Activated B cell treated with CpG ODN at 0.5 μM for 24 hours (primary cell): ENCODE measurements around the gene LRRC28. TPM values are rescaled to one million over a fixed set of nuclear protein-coding genes. Genes with fewer than 3 reads are reported as not detected.

Experiments
- ATAC-seq: fragments of 200-7000 bp; cut with Tn5 transposase; one replicate; pipeline ENCODE4 v1.10.0; 2021; ENCODE audit warnings: low read depth, mild to moderate bottlenecking, moderate library complexity
- CTCF ChIA-PET: fragments of 350-600 bp; sonication (Branson Sonifier 250); formaldehyde crosslinking; loops from one replicate; lab custom pipeline; 2021; ENCODE audit warnings: antibody characterized with exemption; lab: Charles Lee
- POLR2A ChIA-PET: fragments of 350-600 bp; sonication (Branson Sonifier 250); formaldehyde crosslinking; loops from one replicate; lab custom pipeline; 2021; ENCODE audit warnings: antibody characterized with exemption; lab: Charles Lee
- DNase-seq: peaks from one replicate; pipeline ENCODE4 v3.0.0; 2022
- H3K27ac Mint-ChIP-seq: one replicate; pipeline ENCODE4 v1.8.0; 2020; ENCODE audit warnings: mixed read lengths
- H3K27me3 Mint-ChIP-seq: one replicate; pipeline ENCODE4 v1.8.0; 2021; ENCODE audit warnings: mixed read lengths
- H3K36me3 Mint-ChIP-seq: one replicate; pipeline ENCODE4 v1.8.0; 2021; ENCODE audit warnings: low read depth, mixed read lengths
- H3K4me1 Mint-ChIP-seq: one replicate; pipeline ENCODE4 v1.8.0; 2021; ENCODE audit warnings: mixed read lengths
- H3K4me3 Mint-ChIP-seq: one replicate; pipeline ENCODE4 v1.8.0; 2020; ENCODE audit warnings: mild to moderate bottlenecking, mixed read lengths
- H3K9me3 Mint-ChIP-seq: one replicate; pipeline ENCODE4 v1.8.0; 2020; ENCODE audit warnings: mixed read lengths
- CTCF ChIP-seq: fragments of 200-600 bp; IDR thresholded peaks from one replicate; pipeline ENCODE4 v1.8.0; 2022; ENCODE audit warnings: antibody characterized with exemption, mild to moderate bottlenecking
- intact Hi-C: fragments of 100-400 bp; cut with micrococcal nuclease; formaldehyde crosslinking; loops from one replicate; pipeline ENCODE4 v1.15.1; 2024
- total RNA-seq: library from RNA; stranded (reverse); gene quantifications from 2 replicates; pipeline ENCODE4 v1.2.3, GENCODE V29; 2022

LRRC28 gene
- total RNA-seq, 1 donor from 2014 or later = 21.2 TPM

DNA sequence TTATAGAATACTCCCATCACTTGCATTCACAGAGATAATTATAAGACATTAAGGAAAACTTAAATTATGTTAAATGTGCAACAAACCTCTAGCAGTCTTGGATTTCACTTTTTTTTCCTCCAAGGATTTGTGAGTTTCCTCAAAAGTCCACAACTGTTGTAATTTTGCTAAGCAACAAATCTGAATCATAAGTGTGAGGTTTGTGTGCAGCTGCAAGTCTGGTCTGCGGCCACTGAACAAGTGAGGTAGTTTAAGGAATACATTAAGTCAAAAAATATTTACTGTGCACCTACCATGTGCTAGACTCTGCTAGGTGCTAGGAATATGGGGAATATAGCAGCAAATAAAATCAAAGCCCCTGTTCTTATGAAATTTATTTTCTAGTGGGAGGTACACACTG lies 70.2 kb downstream of the LRRC28 start:
- Mint-ChIP-seq H3K27me3 (no peaks in the 10 kb centered on the region), H3K9me3 (no peaks in the 10 kb centered on the region), H3K27ac (no peak overlapping the region), H3K4me3 (no peak overlapping the region), H3K4me1 (peaks cover 30% of the 10 kb centered on the region), H3K36me3 (no peaks in the 10 kb centered on the region)
- POLR2A ChIA-PET = no interaction called here
- CTCF ChIA-PET = no interaction called here
- ATAC-seq (no peak), DNase-seq (no peak)
- intact Hi-C loops = loop anchor here (5.0 kb wide), 1 partner anchor 36 kb away; no protein-coding TSS in a partner anchor
- TF ChIP-seq CTCF = no peak

GRCh38 chr15:99322643-99323405 lies 71.5 kb downstream of the LRRC28 start:
- no peaks in the 10 kb centered on the region for H3K27me3 Mint-ChIP-seq
- intact Hi-C loops = loop anchor here (5.0 kb wide), 1 partner anchor 34 kb away; no protein-coding TSS in a partner anchor
- H3K36me3 Mint-ChIP-seq = no peaks in the 10 kb centered on the region
- DNase-seq = no peak
- no peak overlapping the region for H3K27ac Mint-ChIP-seq
- H3K4me3 Mint-ChIP-seq = no peak overlapping the region
- H3K9me3 Mint-ChIP-seq = no peaks in the 10 kb centered on the region
- TF ChIP-seq CTCF = no peak
- ATAC-seq = no peak
- peaks cover 32% of the 10 kb centered on the region for H3K4me1 Mint-ChIP-seq
- ChIA-PET CTCF (no interaction called here), POLR2A (no interaction called here)

GRCh38 chr15:99324082-99324620 lies 72.9 kb downstream of the LRRC28 start:
- Mint-ChIP-seq H3K36me3 (no peaks in the 10 kb centered on the region), H3K27ac (peak overlapping the region; percentile 61), H3K4me3 (peak overlapping the region; percentile 24), H3K4me1 (peaks cover 32% of the 10 kb centered on the region), H3K27me3 (no peaks in the 10 kb centered on the region), H3K9me3 (no peaks in the 10 kb centered on the region)
- DNase-seq (no peak), ATAC-seq (peak; percentile 91)
- intact Hi-C loops = loop anchor here (5.0 kb wide), 1 partner anchor 33 kb away; no protein-coding TSS in a partner anchor
- CTCF ChIA-PET = interaction anchor here (0.7 kb wide), 1 partner anchor 380 kb away, joined by 3 read pairs; no protein-coding TSS in a partner anchor
- POLR2A ChIA-PET = interaction anchor here (0.9 to 1.9 kb wide), 4 partner anchors 74 to 409 kb away, joined by 3 to 6 read pairs (median 4); partner anchors contain the start of genes LRRC28 and LYSMD4
- TF ChIP-seq CTCF = no peak

- no peaks in the 10 kb centered on the region for H3K9me3 Mint-ChIP-seq
- CTCF ChIA-PET = no interaction called here
- no peak for TF ChIP-seq CTCF
- H3K4me1 Mint-ChIP-seq = peaks cover 32% of the 10 kb centered on the region
- no peaks in the 10 kb centered on the region for H3K36me3 Mint-ChIP-seq
- intact Hi-C loops = loop anchor here (5.0 kb wide), 1 partner anchor 33 kb away; no protein-coding TSS in a partner anchor
- DNase-seq = no peak
- no peaks in the 10 kb centered on the region for H3K27me3 Mint-ChIP-seq
- POLR2A ChIA-PET = interaction anchor here (0.9 to 1.9 kb wide), 4 partner anchors 74 to 409 kb away, joined by 3 to 6 read pairs (median 4); partner anchors contain the start of genes LRRC28 and LYSMD4
- H3K4me3 Mint-ChIP-seq = no peak overlapping the region
- no peak overlapping the region for H3K27ac Mint-ChIP-seq
- no peak for ATAC-seq
Observed at GRCh38 chr15:99324700-99325099, 73.4 kb downstream of the LRRC28 start.

DNA sequence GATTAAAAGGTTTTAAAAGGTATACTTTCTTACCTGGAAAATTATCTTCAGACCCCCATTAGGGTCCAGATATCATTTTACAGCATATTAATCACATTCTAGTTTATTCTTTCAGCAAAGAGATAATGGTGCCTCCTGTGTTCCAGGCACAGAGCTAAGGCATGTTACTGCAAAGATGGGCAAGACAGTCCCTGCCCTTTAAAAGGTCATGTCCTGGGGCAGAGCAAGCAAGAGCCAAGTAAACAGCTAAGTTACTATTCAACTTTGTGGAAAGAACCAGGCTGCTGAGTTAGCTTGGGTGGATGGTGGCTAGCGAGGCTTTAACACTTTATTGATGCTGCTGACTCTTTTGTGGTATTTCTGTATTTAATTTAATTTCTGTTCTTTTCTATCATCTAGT lies 75.0 kb downstream of the LRRC28 start:
- ChIA-PET POLR2A (no interaction called here), CTCF (no interaction called here)
- no peaks in the 10 kb centered on the region for H3K9me3 Mint-ChIP-seq
- no peaks in the 10 kb centered on the region for H3K36me3 Mint-ChIP-seq
- intact Hi-C loops = no loop called here
- ATAC-seq (no peak), DNase-seq (no peak)
- no peaks in the 10 kb centered on the region for H3K27me3 Mint-ChIP-seq
- TF ChIP-seq CTCF = no peak
- H3K4me3 Mint-ChIP-seq = no peak overlapping the region
- H3K27ac Mint-ChIP-seq = no peak overlapping the region
- peaks cover 32% of the 10 kb centered on the region for H3K4me1 Mint-ChIP-seq
